ENCODE data around the gene ACKR1.

ACKR1 gene

DNA sequence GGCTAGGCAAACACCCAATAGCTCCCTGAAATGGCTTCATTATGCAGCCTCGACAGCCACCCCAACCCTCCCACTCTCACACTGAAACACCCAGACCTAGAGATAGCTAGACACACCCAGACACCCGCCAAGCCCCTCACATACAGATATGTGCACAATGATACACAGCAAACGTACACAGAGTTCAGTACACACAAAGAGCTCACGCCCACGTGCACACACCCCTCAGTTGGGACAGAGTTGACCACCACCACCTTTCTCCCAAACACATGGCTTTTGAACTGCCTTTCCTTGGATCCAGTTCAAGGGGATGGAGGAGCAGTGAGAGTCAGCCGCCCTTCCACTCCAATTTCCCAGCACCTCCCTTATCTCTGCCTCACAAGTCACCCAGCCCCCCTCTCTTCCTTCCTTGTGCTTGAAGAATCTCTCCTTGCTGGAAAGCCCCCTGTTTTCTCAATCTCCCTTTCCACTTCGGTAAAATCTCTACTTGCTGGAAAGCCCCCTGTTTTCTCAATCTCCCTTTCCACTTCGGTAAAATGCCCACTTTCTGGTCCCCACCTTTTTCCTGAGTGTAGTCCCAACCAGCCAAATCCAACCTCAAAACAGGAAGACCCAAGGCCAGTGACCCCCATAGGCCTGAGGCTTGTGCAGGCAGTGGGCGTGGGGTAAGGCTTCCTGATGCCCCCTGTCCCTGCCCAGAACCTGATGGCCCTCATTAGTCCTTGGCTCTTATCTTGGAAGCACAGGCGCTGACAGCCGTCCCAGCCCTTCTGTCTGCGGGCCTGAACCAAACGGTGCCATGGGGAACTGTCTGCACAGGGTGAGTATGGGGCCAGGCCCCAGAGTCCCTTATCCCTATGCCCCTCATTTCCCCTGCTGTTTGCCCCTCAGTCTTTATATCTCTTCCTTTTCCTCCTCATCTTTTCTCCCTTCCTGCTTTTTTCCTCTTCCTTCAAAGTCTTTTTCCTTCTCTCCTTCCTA, at the start of gene ACKR1:
ACKR1 (plus strand) TSS at position 715 of the 981 bp plus-strand sequence; CDS start at position 800, 85 bp downstream.
- DNase-seq: no peak

- peak in 53 of 58 donors; percentile 5 to 83 (median 56) for DNase-seq
Observed at GRCh38 chr1:159161001-159161718, 43.5 kb upstream of the ACKR1 start.

DNA sequence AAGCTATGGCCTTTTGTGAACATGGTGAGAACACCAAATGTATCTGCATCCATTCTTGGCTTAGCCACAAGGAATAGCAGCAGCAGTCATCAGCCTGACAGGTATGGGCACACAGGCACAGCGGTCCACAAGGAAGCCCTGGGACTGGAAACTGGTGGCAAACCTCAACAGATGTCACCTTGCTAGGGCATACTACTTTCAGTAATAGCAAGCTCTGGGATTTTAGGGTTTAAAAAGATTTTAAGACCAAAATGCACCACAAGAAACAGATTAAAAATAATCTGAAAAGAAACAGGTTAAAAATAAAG, 43.0 kb upstream of the ACKR1 start:
- no peak for DNase-seq

DNA sequence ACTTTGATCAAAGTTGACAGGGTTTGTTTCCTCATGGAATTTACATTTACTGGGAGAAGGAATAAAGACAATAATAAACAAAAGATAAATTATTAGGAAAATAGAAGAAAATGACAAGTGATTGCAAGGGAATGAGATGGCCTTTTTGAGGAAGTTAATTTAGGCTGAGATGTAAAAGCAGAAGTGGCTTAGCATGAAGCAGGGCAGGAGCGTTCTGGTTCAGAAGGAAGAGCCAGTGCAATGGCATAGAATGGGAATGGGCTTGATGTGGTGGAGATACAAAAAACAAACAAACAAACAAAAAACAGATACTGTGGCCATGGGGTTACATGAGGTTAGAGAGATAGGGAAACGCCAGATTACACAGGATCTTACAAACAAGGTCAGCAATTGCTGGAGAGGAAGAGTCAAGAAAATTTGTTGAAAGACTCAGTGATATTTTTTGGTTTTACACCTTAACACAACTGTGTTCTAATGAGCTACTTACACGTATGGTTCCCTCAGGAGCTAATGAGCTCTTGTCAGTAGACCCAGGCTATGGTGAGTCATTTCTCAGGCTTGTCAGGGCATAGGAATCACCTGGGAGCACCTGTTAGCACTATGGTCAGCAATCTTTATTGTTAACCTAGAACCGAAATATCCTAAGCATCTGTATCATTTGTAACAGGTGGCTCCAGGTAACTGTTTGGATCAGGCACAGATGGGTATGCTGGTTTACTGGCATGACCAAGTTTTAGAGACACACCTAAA, 42.0 kb upstream of the ACKR1 start:
- no peak for DNase-seq

- no peak for DNase-seq
Observed at GRCh38 chr1:159163614-159164228, 41.0 kb upstream of the ACKR1 start.

DNA sequence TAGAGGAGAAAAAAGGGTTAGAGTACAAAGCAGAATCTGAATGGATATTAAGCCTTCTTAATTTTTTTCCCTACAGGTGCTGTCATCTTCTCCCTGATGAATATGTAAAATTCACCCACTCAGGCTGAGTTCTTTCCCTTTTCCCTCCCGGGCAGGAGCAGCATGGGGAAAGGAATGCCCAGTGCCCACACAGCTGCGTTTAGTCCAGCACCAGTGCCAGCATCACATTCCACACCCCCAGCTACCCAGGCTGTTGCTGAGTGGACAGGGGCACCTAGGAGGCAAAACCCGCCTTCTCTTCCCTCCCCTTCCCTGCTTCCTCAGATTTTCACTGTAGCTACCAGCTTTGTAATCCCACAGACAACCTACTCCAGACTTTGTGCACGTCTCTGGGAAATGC, 36.6 kb upstream of the ACKR1 start:
- peak in 5 of 58 donors; percentile 3 to 34 (median 21) for DNase-seq

GRCh38 chr1:159170639-159171038, 34.0 kb upstream of the ACKR1 start:
- no peak for DNase-seq

DNA sequence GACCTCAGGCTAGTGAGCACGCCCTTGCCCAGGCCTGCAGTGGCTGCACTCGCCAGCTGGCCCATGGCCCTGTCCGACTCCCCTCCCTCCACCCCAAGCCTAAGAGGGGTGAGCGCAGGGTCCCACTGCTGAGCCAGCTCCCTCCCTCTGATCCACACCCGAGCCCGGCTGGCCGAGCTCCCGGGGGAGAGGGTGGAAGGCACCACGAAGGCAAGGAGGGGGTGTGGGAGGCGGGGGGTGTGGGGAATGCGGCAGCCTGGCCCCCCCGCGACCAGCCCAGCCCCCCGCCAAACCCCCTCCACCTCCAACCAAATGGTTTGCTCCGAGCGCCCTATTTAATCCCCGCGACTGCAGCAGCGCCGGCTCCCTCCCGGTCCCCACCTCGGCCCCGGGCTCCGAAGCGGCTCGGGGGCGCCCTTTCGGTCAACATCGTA, 33.4 kb upstream of the ACKR1 start, which contains the start of gene CADM3:
CADM3 (plus strand) TSS at position 362 of the 434 bp plus-strand sequence. CDS start 151 bp downstream, outside the sequence.
- DNase-seq: peak in 53 of 58 donors; percentile 10 to 85 (median 59)

DNA sequence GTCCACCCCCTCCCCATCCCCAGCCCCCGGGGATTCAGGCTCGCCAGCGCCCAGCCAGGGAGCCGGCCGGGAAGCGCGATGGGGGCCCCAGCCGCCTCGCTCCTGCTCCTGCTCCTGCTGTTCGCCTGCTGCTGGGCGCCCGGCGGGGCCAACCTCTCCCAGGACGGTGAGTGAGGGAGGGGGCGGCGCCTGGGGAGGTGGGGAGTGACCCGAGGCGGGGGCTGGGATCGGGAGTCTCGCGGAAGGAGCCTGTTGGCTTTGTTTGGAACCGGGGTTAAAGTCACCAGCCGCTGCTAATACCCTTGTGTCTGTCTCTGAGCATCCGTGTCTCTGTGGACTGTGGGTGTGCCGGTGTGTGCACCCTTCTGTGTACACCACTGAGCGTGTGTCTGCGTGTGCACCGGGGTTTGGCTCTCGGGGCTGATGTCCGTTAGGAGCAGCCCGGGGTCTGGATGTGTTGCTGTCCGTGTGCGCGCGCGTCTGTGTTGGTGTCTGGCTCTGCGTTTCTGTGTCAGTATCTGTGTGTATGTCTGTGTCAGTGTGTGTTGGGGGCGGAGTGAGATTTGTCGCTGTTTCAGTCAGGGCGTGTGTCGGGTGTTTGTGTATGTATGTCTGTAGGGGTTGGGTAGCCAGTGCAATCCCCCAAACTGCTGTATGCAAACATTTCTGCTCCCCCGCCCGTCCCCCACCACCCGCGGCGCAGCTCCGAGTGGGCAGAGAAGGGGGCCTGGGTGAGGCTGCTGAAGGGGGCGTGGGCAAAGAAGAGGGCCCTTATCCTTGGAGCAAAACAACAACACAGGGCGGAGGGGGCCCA, 32.8 kb upstream of the ACKR1 start:
- peak in 36 of 58 donors; percentile 7 to 79 (median 50) for DNase-seq

- DNase-seq: peak in 36 of 58 donors; percentile 13 to 83 (median 42)
Observed at GRCh38 chr1:159172614-159173291, 31.9 kb upstream of the ACKR1 start.

GRCh38 chr1:159173320-159173719, 31.4 kb upstream of the ACKR1 start:
- DNase-seq: no peak

- no peak for DNase-seq
Observed at GRCh38 chr1:159175571-159175970, 29.1 kb upstream of the ACKR1 start.

GRCh38 chr1:159177272-159177907, 27.3 kb upstream of the ACKR1 start:
- no peak for DNase-seq

GRCh38 chr1:159179906-159180305, 24.8 kb upstream of the ACKR1 start:
- DNase-seq: no peak

DNA sequence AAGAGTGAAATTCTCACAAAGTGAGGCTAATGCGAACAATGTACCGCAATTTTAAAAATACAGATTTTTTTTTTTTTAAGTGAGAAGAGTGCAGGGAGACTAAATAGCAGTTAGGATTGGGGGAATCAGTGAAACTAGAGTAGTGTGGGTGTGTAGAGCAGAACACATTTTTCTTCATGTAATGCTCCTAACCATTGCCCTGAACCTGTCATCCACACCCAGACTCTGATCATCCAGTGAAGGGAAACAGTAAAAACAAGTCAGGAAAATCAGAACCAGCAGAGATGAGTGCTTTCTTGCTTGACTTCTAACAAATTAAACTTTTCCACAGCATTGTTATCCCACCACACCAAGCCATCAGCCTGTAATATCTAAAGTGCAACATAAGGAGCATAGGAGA, 24.2 kb upstream of the ACKR1 start:
- DNase-seq: no peak

DNA sequence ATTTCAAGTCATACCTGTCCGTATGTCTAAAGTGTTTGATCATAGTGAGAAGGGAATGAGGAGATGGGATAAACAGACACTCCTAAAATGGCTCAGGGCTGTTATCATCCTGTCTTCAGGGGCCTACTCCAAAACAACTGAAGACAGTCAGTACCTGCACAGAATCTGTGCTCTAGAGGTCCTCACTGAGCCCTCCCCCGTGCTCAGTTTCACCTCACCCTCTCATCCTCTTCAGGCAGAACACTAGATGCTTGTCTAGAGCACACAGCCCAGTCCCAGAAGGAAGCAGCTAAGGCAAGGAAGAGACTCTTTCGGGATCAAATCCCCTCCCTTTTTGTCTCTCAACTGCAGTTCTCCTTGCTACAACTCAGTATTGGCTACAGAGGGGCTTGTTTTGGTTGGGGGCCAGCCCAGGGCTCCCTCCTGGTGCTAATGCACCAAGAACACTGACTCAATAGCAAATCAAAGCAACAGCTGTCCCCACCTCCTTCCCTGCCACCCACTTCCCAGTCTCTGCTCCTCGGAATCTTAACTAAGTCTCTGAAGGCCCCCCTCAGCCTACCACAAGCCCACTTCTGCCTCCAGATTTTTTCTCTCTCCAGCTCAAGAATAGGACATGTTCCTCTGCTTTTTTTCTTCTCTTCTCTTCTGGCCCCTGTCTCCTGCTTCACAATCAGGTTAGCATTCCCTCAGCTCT, 23.2 kb upstream of the ACKR1 start:
- DNase-seq: peak in 1 of 58 donors; percentile 24

DNA sequence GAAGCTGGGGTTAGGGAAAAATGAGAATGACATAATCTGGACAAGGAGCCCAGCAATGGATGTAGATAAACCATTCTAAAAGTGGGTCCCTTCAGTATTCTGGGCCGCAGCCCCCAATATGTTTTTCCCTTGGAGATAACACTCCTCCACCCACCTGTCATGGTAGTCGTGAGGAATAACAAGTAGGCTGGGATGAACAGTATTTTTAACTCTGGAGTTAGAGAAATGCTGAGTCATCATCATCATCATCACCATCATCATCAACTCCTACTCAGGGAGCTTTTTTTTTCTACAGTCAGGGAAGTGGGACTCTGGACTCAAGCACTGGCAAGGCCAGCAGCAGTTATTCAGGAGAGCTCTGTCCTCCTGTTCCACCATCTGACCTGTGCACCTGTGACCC, 20.5 kb upstream of the ACKR1 start:
- DNase-seq: no peak

DNA sequence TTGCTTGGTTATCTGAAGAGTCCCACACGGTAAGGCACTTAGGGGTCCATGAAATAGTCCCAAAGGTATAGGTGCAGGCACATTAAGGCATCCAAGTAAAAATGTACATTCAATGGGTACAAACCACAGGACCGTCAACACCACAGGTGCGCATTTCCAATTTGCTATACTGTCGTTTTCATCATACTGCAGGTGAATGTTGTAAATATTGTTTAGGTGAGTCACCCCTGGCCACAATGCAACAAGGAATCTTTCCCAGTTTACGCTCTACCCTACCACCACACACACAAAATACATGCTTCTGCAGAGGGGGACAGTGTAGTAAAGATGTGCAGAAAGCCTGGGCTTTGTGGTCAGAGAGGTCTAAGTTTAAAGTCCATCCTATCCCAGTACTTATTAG, 19.6 kb upstream of the ACKR1 start:
- no peak for DNase-seq
